ENCODE measurements around the gene CLDN9.

Gene CLDN9

DNA sequence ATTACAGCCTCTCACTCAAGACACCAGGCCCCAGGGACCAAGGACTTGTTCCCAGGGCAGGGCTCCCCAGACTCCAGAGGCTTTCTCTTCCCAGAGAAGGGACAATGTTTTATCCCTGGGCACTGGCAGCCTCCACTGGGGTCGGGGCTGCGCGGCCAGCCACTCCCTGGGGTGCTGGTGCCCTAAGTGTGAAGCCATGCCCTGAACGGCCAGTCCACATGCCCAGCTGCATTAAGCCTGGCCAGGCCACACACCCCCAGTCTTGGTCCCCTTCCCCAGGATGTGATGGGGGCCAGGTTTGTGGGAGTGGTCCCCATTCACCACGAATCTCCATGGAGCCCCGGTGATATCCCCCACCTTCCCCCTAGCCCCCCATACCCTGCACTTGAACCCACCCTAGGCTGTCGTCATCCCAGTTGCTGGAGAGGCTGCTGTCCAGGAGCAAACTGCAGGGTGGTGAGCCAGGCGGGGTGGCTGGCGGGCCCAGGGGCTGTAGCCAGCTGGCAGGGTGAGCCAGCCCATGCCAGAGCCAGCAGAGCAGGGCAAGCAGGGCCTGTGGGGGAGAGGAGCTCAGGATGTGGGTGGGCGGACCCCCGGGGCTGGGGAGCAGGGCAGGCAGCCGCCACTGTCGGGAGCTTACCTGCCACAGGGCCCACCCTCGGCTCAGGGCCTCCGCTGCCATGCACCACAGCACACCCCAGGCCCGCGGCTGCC lies 39.0 kb upstream of the CLDN9 start:
- peak in 17 of 51 donors; percentile 2 to 52 (median 23) for DNase-seq

DNA sequence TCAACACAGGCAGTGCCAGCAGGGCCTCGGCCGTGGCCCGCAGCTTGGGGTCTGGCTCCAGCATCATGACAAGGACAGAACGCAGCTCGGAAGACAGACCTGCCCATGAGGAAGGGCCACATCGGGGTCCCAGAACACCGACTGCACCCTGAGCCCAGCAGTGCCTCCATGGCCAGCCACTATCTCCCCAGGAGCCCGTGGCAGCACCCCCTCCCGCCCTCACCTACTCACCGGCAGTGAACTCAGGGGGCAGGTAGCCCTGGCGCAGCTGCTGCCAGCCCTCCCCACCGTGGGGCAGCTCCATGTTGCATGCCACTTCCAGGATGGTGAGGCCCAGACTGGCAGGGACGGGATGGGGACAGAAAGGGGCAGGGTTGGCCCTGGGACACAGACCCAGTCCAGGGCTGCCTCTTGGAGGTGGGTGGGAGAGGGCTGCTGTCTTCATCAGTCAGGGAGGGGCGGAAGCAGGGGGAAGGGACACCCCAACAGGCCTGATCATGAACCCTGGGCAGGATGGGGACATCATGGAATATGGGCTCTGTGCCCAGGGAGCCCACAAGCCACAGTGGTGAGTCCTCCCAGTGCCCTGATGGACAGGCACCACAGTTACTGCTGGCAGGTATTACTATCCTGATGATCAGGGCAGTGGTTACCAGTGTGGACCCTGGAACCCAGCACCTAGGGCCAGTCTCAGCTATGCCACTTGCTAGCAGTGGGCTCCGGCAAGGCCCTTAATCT lies 38.2 kb upstream of the CLDN9 start:
- DNase-seq: no peak

DNA sequence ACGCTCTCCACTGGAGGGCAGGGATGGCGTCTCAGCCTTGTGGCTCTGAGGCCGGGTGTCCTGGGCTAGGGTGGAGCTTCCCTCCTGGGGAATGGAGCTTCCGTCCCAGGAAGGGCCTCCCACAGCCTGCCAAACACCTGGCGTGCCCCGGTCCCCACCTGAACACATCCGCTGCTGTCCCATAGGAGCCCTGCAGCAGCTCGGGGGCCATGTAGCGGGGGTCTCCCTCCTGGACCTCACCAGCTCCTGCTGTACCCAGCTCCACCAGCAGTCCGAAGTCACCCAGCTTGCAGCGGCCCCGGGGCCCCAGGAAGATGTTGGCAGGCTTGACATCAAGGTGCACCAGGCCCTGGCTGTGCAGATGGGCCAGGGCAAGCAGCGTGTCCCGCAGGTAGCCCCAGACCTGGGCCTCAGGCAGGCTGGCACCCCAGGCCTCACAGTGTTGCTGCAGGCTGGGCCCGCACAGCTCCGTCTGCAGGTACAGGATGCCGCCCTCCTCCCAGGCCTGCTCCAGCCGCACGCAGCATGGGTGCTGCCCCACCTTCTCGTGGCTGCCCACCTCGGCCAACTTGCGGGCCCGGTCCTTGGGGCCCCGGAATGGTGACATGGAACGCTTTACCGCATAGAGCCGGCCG lies 37.4 kb upstream of the CLDN9 start:
- no peak for DNase-seq

DNA sequence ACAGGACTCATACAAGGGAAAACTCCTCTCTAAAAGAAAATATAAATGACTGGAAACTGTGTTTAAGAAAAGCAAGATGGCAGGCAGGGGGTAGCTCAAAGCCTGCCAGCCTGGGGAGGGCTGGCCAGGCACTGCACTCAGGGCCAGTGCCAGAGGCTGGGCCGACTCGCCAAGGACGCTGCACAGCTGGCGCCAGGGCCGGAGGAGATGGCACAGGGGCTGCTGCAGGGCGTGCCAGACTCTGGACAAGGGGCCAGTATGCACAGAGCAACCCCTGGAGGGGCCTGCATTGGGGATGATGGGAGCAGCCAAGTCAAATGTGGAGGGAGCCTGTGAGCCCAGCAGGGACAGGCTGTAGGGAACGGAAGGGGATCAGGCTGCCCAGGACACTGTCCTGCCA lies 36.5 kb upstream of the CLDN9 start:
- DNase-seq: peak in 10 of 51 donors; percentile 14 to 45 (median 26)

DNA sequence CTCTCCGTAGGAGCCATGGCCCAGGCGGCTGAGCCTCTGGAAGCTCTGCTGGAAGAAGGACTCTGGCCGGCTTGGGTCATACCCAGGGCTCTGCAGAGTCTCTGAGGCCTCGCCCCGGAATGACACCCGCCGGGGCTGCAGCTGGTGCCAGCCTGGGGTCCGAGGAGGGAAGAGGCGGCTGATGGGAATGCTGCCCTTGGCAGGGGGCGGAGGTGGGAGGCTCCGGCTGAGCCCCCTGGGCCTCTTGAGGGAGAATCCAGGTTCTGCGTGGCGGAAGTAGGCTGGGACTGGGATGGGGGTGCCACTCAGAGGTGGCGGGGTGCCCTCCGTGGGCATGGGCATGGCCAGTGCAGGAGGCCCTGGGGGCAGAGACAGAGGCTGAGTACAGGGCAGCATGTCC lies 36.0 kb upstream of the CLDN9 start:
- DNase-seq: no peak

DNA sequence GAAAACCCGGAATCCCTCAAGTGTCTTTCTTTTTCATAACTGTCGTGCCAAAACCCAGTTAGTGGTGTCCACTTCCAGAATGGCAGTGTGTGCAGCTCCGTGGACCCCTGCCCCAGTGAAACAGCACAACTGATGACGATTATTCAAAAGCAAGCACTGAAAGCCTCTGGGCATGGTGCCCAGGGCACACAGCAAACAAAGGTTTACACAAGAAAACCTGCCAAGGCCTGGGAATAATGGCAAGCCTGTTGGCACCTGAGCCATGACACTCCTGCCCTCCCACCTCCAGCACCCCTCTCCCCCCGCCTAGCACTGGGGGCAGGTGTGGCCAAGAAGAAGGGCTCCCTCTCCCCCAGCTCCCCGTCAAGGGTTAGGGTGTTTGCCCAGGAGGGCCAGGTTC lies 35.3 kb upstream of the CLDN9 start:
- peak in 16 of 51 donors; percentile 11 to 49 (median 36) for DNase-seq

DNA sequence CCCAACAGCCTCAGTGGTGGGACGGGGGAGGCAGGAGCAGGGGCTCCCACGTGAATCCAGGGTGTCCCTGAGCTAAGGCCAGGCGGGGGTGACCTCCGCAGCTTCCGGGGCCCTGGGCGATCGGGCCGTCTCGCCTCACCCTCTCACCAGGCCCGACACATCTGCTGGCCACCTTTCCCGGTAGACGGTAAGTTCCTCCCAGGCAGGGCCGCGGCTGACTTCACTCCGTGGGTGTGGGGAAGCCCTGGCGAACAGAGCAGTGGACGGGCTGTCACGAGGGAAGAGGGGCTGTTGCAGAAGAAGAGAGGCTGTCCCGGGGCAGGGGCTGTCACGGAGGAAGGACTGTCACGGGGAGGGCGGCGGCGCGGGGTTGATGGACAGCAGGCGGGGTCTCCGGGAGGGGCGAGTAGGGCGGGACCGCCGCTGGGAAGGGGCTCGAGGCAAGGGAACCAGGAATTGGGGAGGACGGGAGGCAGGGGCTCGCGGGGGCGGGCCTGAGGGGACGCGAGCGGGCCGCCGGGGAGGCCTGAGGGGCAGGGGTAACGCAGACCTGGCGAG lies 33.0 kb upstream of the CLDN9 start:
- no peak for DNase-seq

DNA sequence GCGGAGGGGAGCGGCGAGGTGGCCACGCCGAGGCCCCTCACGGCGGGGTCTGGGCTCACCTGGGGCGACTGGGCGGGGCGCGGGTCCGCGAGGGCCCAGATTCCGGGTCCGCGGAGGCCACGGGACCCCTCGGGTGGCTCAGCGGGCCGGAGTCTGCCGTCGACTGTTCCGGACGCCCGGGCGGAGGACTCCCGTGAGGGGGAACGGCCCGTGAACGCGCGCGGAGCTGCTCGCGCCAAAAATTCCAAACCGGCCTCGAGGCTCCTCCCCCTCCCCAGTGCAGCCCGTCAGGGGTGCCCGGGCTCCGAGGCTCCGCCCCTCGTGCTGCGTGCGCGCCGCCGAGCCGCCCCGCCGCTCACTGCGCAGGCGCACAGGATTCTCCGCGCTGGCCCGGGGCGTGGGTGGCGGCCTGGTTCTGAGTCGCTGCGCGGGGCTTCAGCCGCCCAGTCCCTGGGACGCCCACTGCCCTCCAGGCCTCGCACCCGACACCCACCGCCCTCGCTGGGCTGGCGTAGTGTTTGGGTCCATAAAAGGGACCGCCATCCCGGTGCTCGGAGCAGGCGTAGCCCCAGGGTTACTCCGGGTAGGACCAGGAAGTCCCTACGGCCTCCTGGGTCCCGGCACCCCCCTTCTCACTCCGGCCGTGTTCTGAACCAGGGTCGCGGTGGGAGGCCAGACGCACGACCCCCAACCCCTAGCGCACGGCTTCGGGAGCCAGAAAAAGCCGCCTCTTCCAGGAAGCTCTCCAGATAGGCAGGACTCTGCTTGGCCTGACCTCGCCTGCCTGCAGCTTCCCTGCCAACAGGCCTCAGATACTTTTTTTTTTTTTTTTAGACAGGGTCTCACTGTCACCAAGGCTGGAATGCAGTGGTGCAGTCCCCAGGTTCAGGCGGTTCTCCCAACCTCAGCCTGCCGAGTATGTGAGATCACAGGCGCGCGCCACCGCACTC lies 32.2 kb upstream of the CLDN9 start, which contains the start of gene PKMYT1:
Gene PKMYT1 (minus strand): TSS at position 220 of the 950 bp plus-strand sequence. CDS start 789 bp downstream, outside the sequence.
- DNase-seq: peak in 50 of 51 donors; percentile 47 to 94 (median 79)

DNA sequence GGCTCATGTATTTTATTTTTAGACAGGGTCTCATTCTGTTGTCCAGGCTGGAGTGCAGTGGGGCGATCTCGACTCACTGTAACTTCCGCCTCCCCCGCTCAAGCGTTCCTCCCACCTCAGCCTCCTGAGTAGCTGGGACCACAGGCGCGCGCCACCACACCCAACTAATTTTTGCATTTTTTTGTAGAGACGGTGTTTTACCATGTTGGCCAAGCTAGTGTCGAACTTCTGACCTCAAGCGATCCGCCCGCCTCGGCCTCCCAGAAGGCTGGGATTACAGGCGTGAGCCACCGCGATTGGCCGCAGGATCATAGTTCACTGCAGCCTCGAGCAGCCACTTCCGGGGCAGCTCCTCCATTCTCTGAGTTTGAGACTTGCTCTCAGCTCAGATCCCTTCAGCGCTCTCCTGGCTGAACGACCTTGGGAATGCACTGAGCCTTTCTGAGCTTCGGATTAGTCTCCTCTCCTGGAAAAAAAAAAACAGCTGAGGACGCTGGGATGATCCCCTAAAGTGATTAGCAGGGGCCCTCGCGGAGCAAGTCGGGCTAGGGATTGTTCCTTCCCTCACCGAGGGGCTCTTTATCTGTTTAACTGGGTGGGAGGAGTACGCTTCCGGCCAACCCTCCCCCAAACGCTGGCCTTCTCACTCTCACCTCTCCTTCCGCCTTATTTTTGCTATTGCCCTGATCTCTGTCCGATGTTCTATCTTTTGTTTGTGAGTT lies 31.4 kb upstream of the CLDN9 start:
- no peak for DNase-seq

DNA sequence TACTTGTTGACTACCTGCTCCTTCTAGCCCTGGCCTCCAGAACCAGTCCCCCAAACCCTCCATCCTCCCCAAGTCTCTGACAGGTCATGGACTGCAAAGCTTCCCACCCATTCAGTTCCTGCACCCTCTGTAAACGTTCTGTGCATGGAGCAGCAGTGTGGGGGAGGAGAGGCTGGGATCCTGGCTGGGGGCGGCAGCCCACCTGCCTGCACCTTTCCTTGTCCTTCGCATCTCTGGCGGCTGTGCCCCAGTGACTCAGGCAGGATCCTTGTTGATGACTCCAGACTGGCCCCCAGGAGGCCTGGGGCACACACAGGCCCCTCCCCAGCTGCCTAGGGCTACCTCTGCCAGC lies 30.8 kb upstream of the CLDN9 start:
- no peak for DNase-seq

DNA sequence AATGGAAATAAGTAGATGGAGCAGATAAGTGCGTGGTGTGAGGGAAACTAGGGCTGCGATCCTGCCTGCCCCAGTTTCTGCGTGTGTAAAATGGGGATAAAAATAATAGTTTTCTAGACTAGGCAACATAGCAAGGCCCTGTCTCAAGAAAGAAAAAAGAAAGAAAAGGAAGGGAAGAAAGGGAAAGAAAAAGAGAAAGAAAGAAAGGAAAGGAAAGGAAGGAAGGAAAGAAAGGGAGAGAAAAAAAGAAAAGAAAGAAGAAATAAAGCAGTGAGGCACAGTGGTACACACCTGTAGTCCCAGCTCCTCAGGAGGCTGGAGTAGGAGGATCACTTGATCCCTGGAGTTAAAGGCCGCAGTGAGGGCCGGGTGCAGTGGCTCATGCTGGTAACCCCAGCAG lies 30.3 kb upstream of the CLDN9 start:
- DNase-seq: no peak

DNA sequence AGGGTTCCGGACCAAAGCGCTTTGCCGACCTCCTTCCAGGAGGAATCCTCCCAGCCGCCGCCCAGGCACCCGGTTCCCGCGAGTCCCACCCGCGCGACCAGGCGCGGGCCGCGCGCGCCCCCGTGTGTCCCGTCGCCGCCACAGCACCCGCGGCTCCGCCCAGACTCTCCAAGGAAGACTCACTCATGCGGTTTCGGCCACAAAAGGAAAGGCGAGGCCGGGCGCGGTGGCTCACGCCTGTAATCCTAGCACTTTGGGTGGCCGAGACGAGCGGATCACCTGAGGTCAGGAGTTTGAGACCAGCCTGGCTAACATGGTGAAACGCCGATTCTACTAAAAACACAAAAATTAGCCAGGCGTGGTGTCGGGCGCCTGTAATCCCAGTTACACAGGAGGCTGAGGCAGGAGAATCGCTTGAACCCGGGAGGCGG lies 29.0 kb upstream of the CLDN9 start:
- peak in 46 of 51 donors; percentile 20 to 87 (median 66) for DNase-seq

DNA sequence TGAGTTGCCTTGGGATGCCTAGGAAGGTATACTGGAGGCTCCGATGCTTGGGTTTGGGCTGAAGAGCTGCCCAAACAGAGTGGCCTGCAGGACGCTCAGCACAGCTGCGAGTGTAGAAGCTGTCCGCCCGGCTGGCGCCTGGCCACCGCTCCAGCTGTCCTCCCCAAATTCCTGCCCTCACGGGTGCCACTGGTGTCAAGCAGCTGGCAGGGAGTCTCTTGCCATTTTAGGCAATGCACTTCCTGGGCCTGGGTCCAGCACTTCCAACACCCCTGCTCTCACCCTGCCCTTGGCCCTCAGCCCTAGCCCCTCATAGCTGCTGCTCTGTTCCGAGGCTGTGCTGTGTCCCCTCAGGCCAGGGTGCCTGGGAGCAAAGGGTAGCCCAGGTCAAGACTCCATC lies 27.3 kb upstream of the CLDN9 start:
- DNase-seq: no peak

DNA sequence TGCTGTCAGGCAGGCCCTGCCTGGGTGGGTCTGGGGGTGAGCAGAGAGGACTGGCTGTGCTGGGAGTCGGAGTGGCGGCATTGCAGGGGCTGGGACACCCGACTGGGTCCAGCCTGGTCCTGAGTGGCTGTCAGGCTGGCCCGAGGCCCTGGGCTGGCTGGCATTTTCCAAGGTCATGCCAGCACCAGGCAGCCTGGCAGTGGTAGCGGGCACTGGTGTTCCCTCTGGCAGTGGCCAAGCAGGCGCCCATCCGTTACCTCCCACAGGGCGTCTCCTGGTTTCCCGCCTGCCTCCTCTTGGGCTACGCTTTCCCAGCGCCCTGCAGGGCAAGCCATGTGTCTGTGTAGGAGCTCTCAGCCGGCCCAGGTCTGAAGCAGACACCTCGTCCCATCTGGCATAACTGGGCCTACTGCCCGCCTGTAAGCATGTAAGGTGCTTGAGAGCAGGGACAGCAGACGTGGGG lies 26.8 kb upstream of the CLDN9 start:
- no peak for DNase-seq

DNA sequence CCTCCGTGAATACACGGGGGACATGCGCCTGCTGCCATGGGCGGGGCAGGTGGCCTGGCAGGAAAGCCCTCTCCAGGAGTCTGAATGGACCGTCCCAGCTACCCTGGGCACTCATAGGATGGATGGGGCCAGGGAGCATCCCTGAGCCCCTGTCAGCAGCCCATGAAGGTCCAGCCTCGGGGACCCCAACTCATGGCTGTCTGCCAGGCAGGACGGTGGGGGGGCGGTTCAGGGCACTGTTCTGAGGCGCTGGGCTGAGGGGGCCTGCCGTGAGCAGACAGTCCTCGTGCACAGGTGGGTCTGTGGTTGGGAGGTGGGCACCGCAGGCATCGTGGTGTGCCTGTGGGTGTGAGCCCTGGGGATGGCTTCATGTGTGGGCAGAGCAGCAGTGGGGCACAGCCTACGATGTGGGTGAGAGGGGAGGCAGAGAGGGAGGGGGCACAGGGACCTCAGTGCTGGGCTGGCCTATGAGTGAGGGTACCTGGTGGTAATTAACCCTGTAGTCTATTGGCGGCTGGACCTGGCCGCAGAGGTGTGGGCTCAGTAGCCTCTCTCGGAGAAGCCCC lies 26.0 kb upstream of the CLDN9 start:
- DNase-seq: no peak

DNA sequence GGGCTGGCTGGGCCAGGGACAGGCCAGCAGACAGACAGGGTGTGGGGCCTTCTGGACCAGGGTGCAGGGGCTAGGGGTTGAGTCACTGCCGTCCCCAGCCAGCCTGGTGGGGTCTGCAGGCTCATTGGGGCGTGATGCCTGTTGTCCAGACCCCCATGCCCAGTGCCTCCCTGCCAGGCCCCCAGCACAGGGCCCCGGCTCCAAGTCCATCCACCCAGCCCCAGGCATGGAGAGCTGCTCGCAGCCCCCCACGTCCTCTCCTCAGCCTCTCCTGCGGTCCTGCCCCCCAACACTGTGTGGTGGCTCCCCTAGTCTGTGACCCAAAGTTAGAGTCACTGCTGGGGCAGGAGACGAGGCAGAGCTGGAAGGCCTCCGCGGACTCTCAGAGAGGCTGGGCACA lies 25.4 kb upstream of the CLDN9 start:
- no peak for DNase-seq

DNA sequence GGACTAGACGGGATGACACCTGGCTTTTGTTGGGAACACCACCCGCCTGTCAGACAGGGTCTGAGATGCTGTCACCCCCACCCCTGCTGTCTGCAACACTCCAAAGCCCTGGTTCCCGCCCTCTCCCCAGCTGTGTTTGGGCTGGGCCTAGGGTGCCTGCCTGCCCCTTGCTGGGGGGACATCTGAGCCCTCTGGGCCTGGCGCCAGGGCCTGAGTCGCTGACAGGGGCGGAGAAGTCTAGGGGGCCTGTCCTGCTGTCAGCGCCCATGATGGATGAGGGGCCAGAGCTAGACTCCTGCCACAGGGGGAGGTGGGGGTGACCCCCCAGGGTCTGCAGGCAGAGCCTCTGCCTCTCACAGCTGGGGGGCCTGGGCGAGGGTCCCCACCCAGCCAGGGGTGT lies 24.9 kb upstream of the CLDN9 start:
- DNase-seq: no peak

DNA sequence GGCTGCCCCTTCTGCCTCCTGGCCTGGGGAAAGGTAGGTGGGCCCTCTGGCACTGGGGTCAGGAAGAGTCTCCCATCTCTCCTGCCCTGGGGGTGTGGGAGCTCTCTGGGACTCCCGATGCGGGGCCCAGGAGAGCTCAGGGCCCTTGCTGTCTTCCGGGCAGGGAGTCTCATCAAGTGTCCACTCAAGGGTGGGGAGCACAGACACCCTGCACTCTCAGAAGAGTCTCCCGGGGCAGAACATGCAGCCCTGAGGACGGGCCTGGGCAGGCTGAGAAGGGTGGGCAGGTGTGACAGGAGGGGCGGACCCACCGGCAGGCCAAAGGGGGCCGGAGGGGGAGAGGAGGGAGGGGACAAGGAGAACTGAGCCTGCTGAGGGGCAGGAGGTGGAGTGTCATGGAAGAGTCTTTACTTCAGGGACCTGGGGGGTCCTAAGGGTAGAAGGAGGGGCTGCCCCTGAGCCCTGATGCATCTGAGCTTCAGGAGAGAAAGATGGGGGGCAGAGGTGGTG lies 24.1 kb upstream of the CLDN9 start:
- DNase-seq: no peak

DNA sequence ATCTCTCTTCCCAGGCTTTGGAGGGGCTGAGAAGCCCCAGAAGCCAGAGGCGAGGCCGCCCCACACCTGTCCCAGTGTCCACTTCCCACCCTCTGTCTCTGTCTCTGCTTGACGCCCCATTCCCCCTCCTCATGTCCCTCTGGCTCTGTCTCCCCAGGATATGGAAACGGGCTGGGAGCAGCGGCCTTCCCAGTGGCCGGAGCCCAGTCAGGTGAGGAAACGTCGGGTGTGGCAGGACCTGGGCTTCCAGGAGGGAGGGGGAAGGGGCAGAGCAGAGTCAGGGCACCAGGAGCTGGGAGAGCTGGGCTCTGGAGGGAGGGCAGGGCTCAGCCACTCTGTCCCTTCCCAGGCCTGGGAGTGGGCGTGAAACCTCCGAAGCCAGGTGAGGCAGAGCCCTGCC lies 21.8 kb upstream of the CLDN9 start:
- DNase-seq: no peak

Measured in hypothalamus (tissue), 51 donors.